Hepatocyte (in vitro differentiated cells): ENCODE data around the gene PTTG1. TPM values are rescaled to one million over a fixed set of nuclear protein-coding genes. Genes with fewer than 3 reads are reported as not detected.

ENCODE experiments used
- DNase-seq: peaks from one replicate; pipeline ENCODE4 v3.0.0-alpha.2; 2016; ENCODE audit warnings: low spot score
- H2AFZ ChIP-seq: fragments of 200-600 bp; sonication (generic); 2 replicates; pipeline ENCODE4 v1.6.0; 2016; ENCODE audit warnings: antibody characterized with exemption, mild to moderate bottlenecking
- H3K27ac ChIP-seq: fragments of 200-600 bp; sonication (generic); 2 replicates; pipeline ENCODE4 v1.5.1; 2016; ENCODE audit warnings: mild to moderate bottlenecking
- H3K27me3 ChIP-seq: fragments of 200-600 bp; sonication (generic); 2 replicates; pipeline ENCODE4 v1.6.1; 2016
- H3K36me3 ChIP-seq: fragments of 200-600 bp; sonication (generic); replicated peaks from 2 replicates; pipeline ENCODE4 v1.5.1; 2016; ENCODE audit warnings: low read depth; ENCODE audit not compliant: insufficient read depth
- H3K4me1 ChIP-seq: fragments of 200-600 bp; sonication (generic); 2 replicates; pipeline ENCODE4 v1.5.1; 2016; ENCODE audit warnings: mild to moderate bottlenecking, moderate library complexity; ENCODE audit not compliant: insufficient read depth
- H3K4me2 ChIP-seq: fragments of 200-600 bp; sonication (generic); 2 replicates; pipeline ENCODE4 v1.6.0; 2016
- H3K4me3 ChIP-seq: fragments of 200-600 bp; sonication (generic); 2 replicates; pipeline ENCODE4 v1.5.1; 2016; ENCODE audit warnings: mild to moderate bottlenecking
- H3K79me2 ChIP-seq: fragments of 200-600 bp; sonication (generic); 2 replicates; pipeline ENCODE4 v1.6.0; 2017; ENCODE audit warnings: mild to moderate bottlenecking
- H3K9me2 ChIP-seq: fragments of 200-600 bp; sonication (generic); replicated peaks from 2 replicates; pipeline ENCODE4 v1.6.0; 2017; ENCODE audit warnings: mild to moderate bottlenecking; ENCODE audit not compliant: insufficient read depth
- H3K9me3 ChIP-seq: fragments of 200-600 bp; sonication (generic); 2 replicates; pipeline ENCODE4 v1.5.1; 2016; ENCODE audit warnings: low read depth, mild to moderate bottlenecking
- H4K20me1 ChIP-seq: fragments of 200-600 bp; sonication (generic); 2 replicates; pipeline ENCODE4 v1.6.0; 2016; ENCODE audit warnings: mild to moderate bottlenecking; ENCODE audit not compliant: insufficient read depth, poor library complexity, severe bottlenecking
- CTCF ChIP-seq: fragments of 200-600 bp; sonication (generic); IDR thresholded peaks from 2 replicates; pipeline ENCODE4 v1.5.1; 2016; ENCODE audit warnings: antibody characterized with exemption, mild to moderate bottlenecking; ENCODE audit not compliant: poor library complexity
- EZH2 ChIP-seq: fragments of 200-600 bp; sonication (generic); IDR thresholded peaks from 2 replicates; pipeline ENCODE4 v1.6.1; 2016; ENCODE audit warnings: antibody characterized with exemption, mild to moderate bottlenecking, borderline replicate concordance
- EZH2phosphoT487 ChIP-seq: fragments of 200-600 bp; sonication (generic); IDR thresholded peaks from one replicate; pipeline ENCODE4 v1.6.1; 2018; ENCODE audit warnings: antibody characterized with exemption, mild to moderate bottlenecking, low read depth, moderate library complexity; ENCODE audit not compliant: unreplicated experiment, severe bottlenecking
- WGBS: methylation state at CpG from one replicate; pipeline ENCODE4 v1.1.6; 2016; ENCODE audit warnings: low lambda C conversion rate; ENCODE audit errors: missing lambda C conversion rate; 5-methylcytosine and 5-hydroxymethylcytosine counted together
- polyA plus RNA-seq: library from polyadenylated mRNA; unstranded; fragments of >200 nt; fragmentation: Nextera tagmentation; extraction: Ambion mirVana; gene quantifications from 2 replicates; pipeline ENCODE4 v1.2.1, GENCODE V29; 2016
- total RNA-seq: library from RNA; depleted of rRNA; stranded (reverse); fragments of >200 nt; gene quantifications from 2 replicates; pipeline ENCODE4 v1.2.3, GENCODE V29; 2014

Gene PTTG1
- total RNA-seq (18.8 and 24.9 TPM in 2 replicates), polyA plus RNA-seq (37.0 and 49.2 TPM in 2 replicates)

- Histone ChIP-seq H3K4me2 (peak within 1 kb of the TSS; percentile 72), H4K20me1 (no peaks in the 10 kb centered on the region), H3K4me1 (peaks cover 8% of the 10 kb centered on the region), H3K27me3 (no peaks in the 10 kb centered on the region), H3K36me3 (no peaks in the 10 kb centered on the region), H3K27ac (peak within 1 kb of the TSS; percentile 15), H3K79me2 (peaks cover 23% of the 10 kb centered on the region), H3K9me3 (no peaks in the 10 kb centered on the region), H2AFZ (peak within 1 kb of the TSS; percentile 21), H3K9me2 (no peaks in the 10 kb centered on the region), H3K4me3 (peak within 1 kb of the TSS; percentile 44)
- TF ChIP-seq CTCF: no peak
- TF ChIP-seq EZH2: no peak
- no peak for TF ChIP-seq EZH2phosphoT487
- DNase-seq: peak; percentile 99
- WGBS: 1% methylated on average over 37 of the region's 39 CpGs
These were observed at the start of gene PTTG1 for GRCh38 chr5:160421625-160422258. Gene PTTG1, plus strand, starts transcription at chr5:160421855. Its CDS starts 458 bp downstream, at chr5:160422313.

- Histone ChIP-seq H3K27ac (no peak overlapping the region), H3K4me1 (no peaks in the 10 kb centered on the region), H3K4me2 (no peak overlapping the region), H3K36me3 (no peaks in the 10 kb centered on the region), H3K27me3 (peaks cover 26% of the 10 kb centered on the region), H3K9me3 (no peaks in the 10 kb centered on the region), H3K79me2 (no peaks in the 10 kb centered on the region), H3K4me3 (no peak overlapping the region), H4K20me1 (no peaks in the 10 kb centered on the region), H3K9me2 (no peaks in the 10 kb centered on the region), H2AFZ (no peak overlapping the region)
- DNase-seq: no peak
- no peak for TF ChIP-seq EZH2
- TF ChIP-seq CTCF: no peak
- no peak for TF ChIP-seq EZH2phosphoT487
These were observed 46.5 kb upstream of the PTTG1 start for GRCh38 chr5:160375166-160375565.

GRCh38 chr5:160375701-160376100, 46.0 kb upstream of the PTTG1 start:
- no peaks in the 10 kb centered on the region for H3K9me3 ChIP-seq
- H3K36me3 ChIP-seq: no peaks in the 10 kb centered on the region
- peaks cover 26% of the 10 kb centered on the region for H3K27me3 ChIP-seq
- no peak for TF ChIP-seq EZH2phosphoT487
- TF ChIP-seq EZH2: no peak
- TF ChIP-seq CTCF: no peak
- WGBS: 94% methylated on average over 2 of the region's 2 CpGs
- H3K4me2 ChIP-seq: no peak overlapping the region
- H3K4me3 ChIP-seq: no peak overlapping the region
- no peaks in the 10 kb centered on the region for H3K4me1 ChIP-seq
- H3K27ac ChIP-seq: no peak overlapping the region
- no peaks in the 10 kb centered on the region for H3K9me2 ChIP-seq
- no peaks in the 10 kb centered on the region for H4K20me1 ChIP-seq
- DNase-seq: no peak
- H3K79me2 ChIP-seq: no peaks in the 10 kb centered on the region
- no peak overlapping the region for H2AFZ ChIP-seq

- Histone ChIP-seq H3K4me2 (no peak overlapping the region), H3K27me3 (peaks cover 23% of the 10 kb centered on the region), H3K9me3 (no peaks in the 10 kb centered on the region), H3K36me3 (no peaks in the 10 kb centered on the region), H3K4me3 (no peak overlapping the region), H3K27ac (no peak overlapping the region), H4K20me1 (no peaks in the 10 kb centered on the region), H2AFZ (no peak overlapping the region), H3K4me1 (no peaks in the 10 kb centered on the region), H3K79me2 (no peaks in the 10 kb centered on the region), H3K9me2 (no peaks in the 10 kb centered on the region)
- TF ChIP-seq EZH2phosphoT487: no peak
- no peak for TF ChIP-seq CTCF
- TF ChIP-seq EZH2: no peak
- no peak for DNase-seq
These were observed 45.2 kb upstream of the PTTG1 start for GRCh38 chr5:160376416-160376815.
